Keratinocyte (primary cell): ENCODE measurements around the gene GARS1. TPM values are rescaled to one million over a fixed set of nuclear protein-coding genes. Genes with fewer than 3 reads are reported as not detected.

Source experiments
- DNase-seq: peaks from one replicate; pipeline ENCODE4 v3.0.0-alpha.2; 2011; ENCODE audit warnings: low read depth, missing footprints, low spot score
- FAIRE-seq: peaks from 2 replicates; lab custom pipeline; 2011; peaks lifted over from hg19 to GRCh38; lab: Jason Lieb, UNC
- H2AFZ ChIP-seq: 2 replicates; pipeline ENCODE4 v1.6.0; 2012; ENCODE audit warnings: low read length, control low read depth, inconsistent platforms; ENCODE audit not compliant: control insufficient read depth
- H3K27ac ChIP-seq: 2 replicates; pipeline ENCODE4 v1.5.1; 2011; ENCODE audit warnings: low read length; ENCODE audit not compliant: control insufficient read depth, insufficient read depth
- H3K27me3 ChIP-seq: 3 replicates; pipeline ENCODE4 v1.6.0; 2011; ENCODE audit warnings: low read length; ENCODE audit not compliant: control insufficient read depth, insufficient read depth; ENCODE audit errors: extremely low read depth
- H3K36me3 ChIP-seq, 2 experiments: 2 replicates in 1 of 2; 3 replicates in 1 of 2; pipeline ENCODE4 v1.5.1; 2011; ENCODE audit warnings: low read length in 2 of 2, mild to moderate bottlenecking in 1 of 2; ENCODE audit not compliant: control insufficient read depth in 2 of 2, insufficient read depth in 2 of 2; ENCODE audit errors: extremely low read depth in 1 of 2
- H3K4me1 ChIP-seq: 3 replicates; pipeline ENCODE4 v1.5.1; 2011; ENCODE audit warnings: low read length; ENCODE audit not compliant: control insufficient read depth, insufficient read depth; ENCODE audit errors: extremely low read depth
- H3K4me2 ChIP-seq: 3 replicates; pipeline ENCODE4 v1.6.0; 2011; ENCODE audit warnings: low read depth, low read length; ENCODE audit not compliant: control insufficient read depth, insufficient read depth; ENCODE audit errors: extremely low read depth
- H3K4me3 ChIP-seq, 3 experiments: fragments of 200-600 bp in 1 of 3; sonication (generic) in 1 of 3; 2 replicates in 2 of 3; 3 replicates in 1 of 3; pipeline ENCODE4 v1.5.1; 2011 to 2016; ENCODE audit warnings: low read length in 3 of 3, mild to moderate bottlenecking in 3 of 3, control low read depth in 2 of 3, inconsistent platforms in 1 of 3, low read depth in 1 of 3, mixed read lengths in 1 of 3, mixed run types in 1 of 3, moderate library complexity in 1 of 3; ENCODE audit not compliant: control insufficient read depth in 2 of 3, insufficient read depth in 2 of 3; ENCODE audit errors: extremely low read depth in 1 of 3
- H3K79me2 ChIP-seq: 2 replicates; pipeline ENCODE4 v1.6.0; 2012; ENCODE audit warnings: low read length; ENCODE audit not compliant: control insufficient read depth, insufficient read depth
- H3K9ac ChIP-seq: 3 replicates; pipeline ENCODE4 v1.6.0; 2011; ENCODE audit warnings: low read length; ENCODE audit not compliant: control insufficient read depth, insufficient read depth; ENCODE audit errors: extremely low read depth
- H3K9me1 ChIP-seq: 3 replicates; pipeline ENCODE4 v1.6.0; 2011; ENCODE audit warnings: low read length; ENCODE audit not compliant: control insufficient read depth, insufficient read depth; ENCODE audit errors: extremely low read depth
- H3K9me3 ChIP-seq: 2 replicates; pipeline ENCODE4 v1.5.1; 2012; ENCODE audit warnings: low read depth, low read length; ENCODE audit not compliant: control insufficient read depth
- H4K20me1 ChIP-seq: 3 replicates; pipeline ENCODE4 v1.6.0; 2011; ENCODE audit warnings: low read length; ENCODE audit not compliant: control insufficient read depth, insufficient read depth; ENCODE audit errors: extremely low read depth
- CTCF ChIP-seq, 3 experiments: IDR thresholded peaks in 1 of 3; conservative IDR thresholded peaks in 1 of 3; optimal IDR thresholded peaks in 1 of 3; 2 replicates in 2 of 3; 3 replicates in 1 of 3; pipeline versions ENCODE3 to v1.5.1; 2011; ENCODE audit warnings: low read length in 3 of 3, mild to moderate bottlenecking in 3 of 3, moderate library complexity in 2 of 3, control low read depth in 1 of 3, inconsistent platforms in 1 of 3; ENCODE audit not compliant: insufficient read depth in 2 of 3; ENCODE audit errors: extremely low read depth in 1 of 3
- EZH2 ChIP-seq: IDR thresholded peaks from one replicate; pipeline ENCODE4 v1.6.1; 2012; ENCODE audit warnings: inconsistent platforms, mild to moderate bottlenecking, low read length, moderate library complexity
- dilution Hi-C: fragments of 300-500 bp; cut with MboI; formaldehyde crosslinking; loops from one replicate; pipeline ENCODE4 v1.7.0; 2020; ENCODE audit warnings: low sequenced_read_pairs; ENCODE audit not compliant: extremely low pct_ligation_motif_present
- polyA plus RNA-seq, 5 experiments: library from polyadenylated mRNA; depleted of rRNA in 3 of 5; stranded (reverse) in 3 of 5; stranded (forward) in 1 of 5; unstranded in 1 of 5; fragments of >200 nt; gene quantifications; 1 replicate in 1 of 5; 2 replicates in 3 of 5; 3 replicates in 1 of 5; pipeline versions ENCODE4 v1.2.1 to v1.2.3, GENCODE V29; 2011 to 2012; ENCODE audit warnings: missing spikeins in 2 of 5, low read depth in 1 of 5, low replicate concordance in 1 of 5

The GARS1 gene
- polyA plus RNA-seq, 1 donor (not counting 4 experiments of a cell fraction or from before 2014, with no cell fraction given), result 411 TPM

GRCh38 chr7:30553141-30553540, 41.5 kb upstream of the GARS1 start:
- Histone ChIP-seq H3K27me3 (no peaks in the 10 kb centered on the region), H3K79me2 (no peaks in the 10 kb centered on the region), H3K36me3 (peaks cover 0 to 1% of the 10 kb centered on the region in 2 experiments), H3K4me1 (peaks cover 42% of the 10 kb centered on the region), H3K27ac (no peak overlapping the region), H3K9me3 (no peaks in the 10 kb centered on the region), H3K9ac (no peak overlapping the region), H3K4me2 (no peak overlapping the region), H3K4me3 (no peak overlapping the region), H2AFZ (no peak overlapping the region), H3K9me1 (no peaks in the 10 kb centered on the region), H4K20me1 (no peaks in the 10 kb centered on the region)
- TF ChIP-seq CTCF (optimal IDR thresholded peaks at IDR 0.05 in 1 of 3, IDR thresholded peaks at IDR 0.05 in 1 of 3, conservative IDR thresholded peaks at IDR 0.05 in 1 of 3; ENCODE audit: extremely low read depth in 1 of 3, insufficient read depth in 2 of 3, low read length in 3 of 3), result no peak
- TF ChIP-seq EZH2, result no peak
- DNase-seq, result no peak
- no peak for FAIRE-seq
- dilution Hi-C loops, result no loop called here

DNA sequence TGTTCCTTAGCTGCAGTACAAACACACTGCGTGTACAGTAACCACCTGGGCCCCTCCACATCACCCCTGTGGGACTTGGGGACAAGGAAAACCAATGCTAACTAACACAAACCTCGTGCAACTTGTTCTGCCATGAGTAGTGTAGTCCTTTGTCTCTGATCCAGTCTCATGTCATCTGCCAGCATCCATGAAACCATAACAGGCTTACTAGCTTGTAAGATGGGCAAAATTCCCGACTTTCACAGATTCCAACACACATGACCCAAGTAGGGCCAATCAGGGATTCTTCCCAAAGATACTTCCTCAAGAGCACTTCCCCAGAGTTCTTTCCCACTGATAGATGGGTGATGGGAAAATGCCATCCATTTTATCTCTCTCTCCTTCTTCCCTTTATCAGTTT, 41.1 kb upstream of the GARS1 start:
- H3K9me1 ChIP-seq, result no peaks in the 10 kb centered on the region
- peaks cover 0 to 1% of the 10 kb centered on the region in 2 experiments for H3K36me3 ChIP-seq
- no peak overlapping the region for H3K4me2 ChIP-seq
- H3K4me1 ChIP-seq, result peaks cover 42% of the 10 kb centered on the region
- FAIRE-seq, result no peak
- no peaks in the 10 kb centered on the region for H3K9me3 ChIP-seq
- no peak overlapping the region for H3K9ac ChIP-seq
- no peak overlapping the region for H3K4me3 ChIP-seq
- H2AFZ ChIP-seq, result no peak overlapping the region
- TF ChIP-seq CTCF (optimal IDR thresholded peaks at IDR 0.05 in 1 of 3, IDR thresholded peaks at IDR 0.05 in 1 of 3, conservative IDR thresholded peaks at IDR 0.05 in 1 of 3; ENCODE audit: extremely low read depth in 1 of 3, insufficient read depth in 2 of 3, low read length in 3 of 3) (no peak), EZH2 (no peak)
- dilution Hi-C loops, result no loop called here
- H3K27me3 ChIP-seq, result no peaks in the 10 kb centered on the region
- no peaks in the 10 kb centered on the region for H3K79me2 ChIP-seq
- no peak for DNase-seq
- H4K20me1 ChIP-seq, result no peaks in the 10 kb centered on the region
- H3K27ac ChIP-seq, result no peak overlapping the region
